ENCODE results near the gene UNC13A. TPM values are rescaled to one million over a fixed set of nuclear protein-coding genes. Genes with fewer than 3 reads are reported as not detected.
A peak's percentile ranks its signal among the peaks of the same experiment; 100 is the strongest.

The UNC13A gene
- total and polyA plus RNA-seq, 2 of the 13 experiments (the other 11 are each of a cell fraction or from before 2014, with no cell fraction given): 0.11 to 0.45 TPM

DNA sequence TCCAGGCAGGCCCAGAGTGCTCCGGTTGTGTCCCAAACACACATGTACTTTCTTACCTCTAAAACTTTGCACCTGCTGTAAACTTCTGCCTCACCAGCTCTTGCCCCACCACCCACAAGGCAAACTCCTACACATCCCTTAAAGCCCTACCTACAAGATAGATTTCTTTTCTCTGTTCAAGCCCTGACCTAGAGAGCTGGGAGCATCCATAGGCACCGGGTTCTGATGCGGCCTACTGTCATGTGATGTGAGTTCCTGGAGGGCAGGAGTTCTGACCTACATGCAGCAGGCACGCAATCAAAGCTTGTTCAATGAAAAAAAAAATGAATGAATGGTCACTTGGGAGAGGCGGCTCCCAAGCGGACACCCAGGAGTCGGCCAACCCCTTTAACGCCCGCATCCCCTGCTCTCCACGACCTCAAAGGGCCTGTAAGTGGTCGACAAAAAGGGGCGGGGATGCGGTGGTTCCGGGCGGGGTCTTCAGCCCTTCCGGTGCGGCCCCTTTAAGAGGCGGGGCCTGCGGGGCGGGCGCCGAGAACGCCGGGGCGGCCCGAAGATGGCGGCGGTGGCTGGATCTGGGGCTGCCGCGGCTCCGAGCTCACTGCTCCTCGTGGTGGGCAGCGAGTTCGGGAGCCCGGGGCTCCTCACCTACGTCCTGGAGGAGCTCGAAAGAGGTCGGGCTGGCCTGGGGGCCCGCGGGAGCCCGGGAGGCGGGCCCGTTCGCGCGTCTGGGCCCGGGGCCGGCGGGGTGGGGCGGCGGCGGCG is 31.0 kb upstream of the UNC13A start, which contains the start of gene MAP1S (continued):
- TF ChIP-seq PAX8 (CRISPR knock-in tag; IDR thresholded peaks at IDR 0.05; ENCODE audit: borderline replicate concordance) (0 out of 2 replicates have a peak, but pooled peaks have one; percentile 24), ZNF790 (CRISPR knock-in tag; IDR thresholded peaks at IDR 0.05; ENCODE audit: borderline replicate concordance) (peak; percentile 68; the same call in 1 of the 2 replicates), ZNF296 (CRISPR knock-in tag; conservative IDR thresholded peaks at IDR 0.05) (no peak), PPARG (CRISPR knock-in tag; conservative IDR thresholded peaks at IDR 0.05) (no peak), CBX5 (CRISPR knock-in tag; IDR thresholded peaks at IDR 0.05; ENCODE audit: borderline replicate concordance) (no peak), ZBTB7B (CRISPR knock-in tag; IDR thresholded peaks at IDR 0.05) (peak; percentile 91), IKZF1 (IDR thresholded peaks at IDR 0.05) (no peak), MBNL3 (CRISPR knock-in tag; conservative IDR thresholded peaks at IDR 0.05) (no peak), KLF9 (CRISPR knock-in tag; IDR thresholded peaks at IDR 0.05; ENCODE audit: low read depth) (peak; percentile 63; the same call in 1 of the 2 replicates), ZNF124 (CRISPR knock-in tag; IDR thresholded peaks at IDR 0.05) (no peak), SMAD1 (CRISPR knock-in tag; IDR thresholded peaks at IDR 0.05; ENCODE audit: borderline replicate concordance, low read depth) (no peak), AGO1 (IDR thresholded peaks at IDR 0.05; ENCODE audit: low read depth, low read length, poor library complexity, severe bottlenecking) (no peak), ZNF784 (CRISPR knock-in tag; IDR thresholded peaks at IDR 0.05; ENCODE audit: borderline replicate concordance) (no peak), NONO (IDR thresholded peaks at IDR 0.05) (no peak), NONO (CRISPR knock-in tag; conservative IDR thresholded peaks at IDR 0.05) (peak; percentile 53; the same call in 1 of the 2 replicates), BRF2 (CRISPR knock-in tag; IDR thresholded peaks at IDR 0.05) (no peak), MXI1 (IDR thresholded peaks at IDR 0.05; ENCODE audit: borderline replicate concordance, low read depth, low read length) (0 out of 3 replicates have a peak, but pooled peaks have one; percentile 14), ZNF230 (CRISPR knock-in tag; IDR thresholded peaks at IDR 0.05) (0 out of 2 replicates have a peak, but pooled peaks have one; percentile 19), SALL2 (CRISPR knock-in tag; IDR thresholded peaks at IDR 0.05) (peak; percentile 48; the same call in 1 of the 2 replicates), SIN3A (IDR thresholded peaks at IDR 0.05; ENCODE audit: borderline replicate concordance, low read depth, low read length) (no peak), FOXA1 (IDR thresholded peaks at IDR 0.05) (no peak), FOXA1 (CRISPR knock-in tag; IDR thresholded peaks at IDR 0.05) (no peak), ZMYM4 (CRISPR knock-in tag; IDR thresholded peaks at IDR 0.05) (peak; percentile 64; the same call in 1 of the 2 replicates), MXD4 (CRISPR knock-in tag; IDR thresholded peaks at IDR 0.05) (0 out of 2 replicates have a peak, but pooled peaks have one; percentile 35)
- TF ChIP-seq, protein P1, sequence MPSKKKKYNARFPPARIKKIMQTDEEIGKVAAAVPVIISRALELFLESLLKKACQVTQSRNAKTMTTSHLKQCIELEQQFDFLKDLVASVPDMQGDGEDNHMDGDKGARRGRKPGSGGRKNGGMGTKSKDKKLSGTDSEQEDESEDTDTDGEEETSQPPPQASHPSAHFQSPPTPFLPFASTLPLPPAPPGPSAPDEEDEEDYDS (CRISPR knock-in tag; IDR thresholded peaks at IDR 0.05): peak; percentile 84
- TF ChIP-seq, protein P2, sequence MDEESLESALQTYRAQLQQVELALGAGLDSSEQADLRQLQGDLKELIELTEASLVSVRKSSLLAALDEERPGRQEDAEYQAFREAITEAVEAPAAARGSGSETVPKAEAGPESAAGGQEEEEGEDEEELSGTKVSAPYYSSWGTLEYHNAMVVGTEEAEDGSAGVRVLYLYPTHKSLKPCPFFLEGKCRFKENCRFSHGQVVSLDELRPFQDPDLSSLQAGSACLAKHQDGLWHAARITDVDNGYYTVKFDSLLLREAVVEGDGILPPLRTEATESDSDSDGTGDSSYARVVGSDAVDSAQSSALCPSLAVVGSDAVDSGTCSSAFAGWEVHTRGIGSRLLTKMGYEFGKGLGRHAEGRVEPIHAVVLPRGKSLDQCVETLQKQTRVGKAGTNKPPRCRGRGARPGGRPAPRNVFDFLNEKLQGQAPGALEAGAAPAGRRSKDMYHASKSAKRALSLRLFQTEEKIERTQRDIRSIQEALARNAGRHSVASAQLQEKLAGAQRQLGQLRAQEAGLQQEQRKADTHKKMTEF (CRISPR knock-in tag; IDR thresholded peaks at IDR 0.05): peak; percentile 50; the same call in 1 of the 2 replicates
- TF ChIP-seq, protein P3, sequence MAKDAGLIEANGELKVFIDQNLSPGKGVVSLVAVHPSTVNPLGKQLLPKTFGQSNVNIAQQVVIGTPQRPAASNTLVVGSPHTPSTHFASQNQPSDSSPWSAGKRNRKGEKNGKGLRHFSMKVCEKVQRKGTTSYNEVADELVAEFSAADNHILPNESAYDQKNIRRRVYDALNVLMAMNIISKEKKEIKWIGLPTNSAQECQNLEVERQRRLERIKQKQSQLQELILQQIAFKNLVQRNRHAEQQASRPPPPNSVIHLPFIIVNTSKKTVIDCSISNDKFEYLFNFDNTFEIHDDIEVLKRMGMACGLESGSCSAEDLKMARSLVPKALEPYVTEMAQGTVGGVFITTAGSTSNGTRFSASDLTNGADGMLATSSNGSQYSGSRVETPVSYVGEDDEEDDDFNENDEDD (CRISPR knock-in tag; IDR thresholded peaks at IDR 0.05; ENCODE audit: borderline replicate concordance): peak; percentile 23; the same call in 1 of the 2 replicates

Measured in HepG2 (cell line).